Kidney (tissue), 14 donors: ENCODE measurements around the gene KRTAP5-6. TPM values are rescaled to one million over a fixed set of nuclear protein-coding genes. Genes with fewer than 3 reads are reported as not detected.
A peak's percentile ranks its signal among the peaks of the same experiment; 100 is the strongest.

Experiments
- DNase-seq, 5 donors: peaks; one replicate each; pipeline ENCODE4 v3.0.0-alpha.2; 2013 to 2020
- FAIRE-seq: peaks from 2 replicates; lab custom pipeline; 2012; peaks lifted over from hg19 to GRCh38; lab: Jason Lieb, UNC
- H3K27ac ChIP-seq, 2 donors: one replicate each; pipeline ENCODE4 v1.7.0; 2013; ENCODE audit warnings: low read depth in 2 of 2, low read length in 2 of 2, inconsistent platforms in 1 of 2
- H3K27me3 ChIP-seq: one replicate; pipeline ENCODE4 v1.7.1; 2013; ENCODE audit warnings: low read length, inconsistent platforms; ENCODE audit not compliant: control insufficient read depth, insufficient read depth
- H3K36me3 ChIP-seq, 3 donors: one replicate each; pipeline versions ENCODE4 v1.7.0 to v1.7.1; 2013; ENCODE audit warnings: low read length in 3 of 3, control low read depth in 1 of 3, inconsistent platforms in 1 of 3; ENCODE audit not compliant: insufficient read depth in 3 of 3, control insufficient read depth in 2 of 3
- H3K4me1 ChIP-seq, 3 donors: one replicate each; pipeline versions ENCODE4 v1.7.0 to v1.7.1; 2013; ENCODE audit warnings: low read length in 3 of 3, inconsistent platforms in 1 of 3, low read depth in 1 of 3; ENCODE audit not compliant: control insufficient read depth in 2 of 3, insufficient read depth in 2 of 3
- H3K4me3 ChIP-seq, 3 donors: one replicate each; pipeline versions ENCODE4 v1.7.0 to v1.8.1; 2013; ENCODE audit warnings: low read length in 3 of 3, control low read depth in 1 of 3, inconsistent platforms in 1 of 3
- H3K9ac ChIP-seq, 3 donors: one replicate each; pipeline versions ENCODE4 v1.7.0 to v1.7.1; 2013; ENCODE audit warnings: low read length in 3 of 3, control low read depth in 1 of 3, inconsistent platforms in 1 of 3
- H3K9me3 ChIP-seq, 3 donors: one replicate each; pipeline versions ENCODE4 v1.7.0 to v1.7.1; 2013; ENCODE audit warnings: low read length in 3 of 3, control low read depth in 1 of 3, inconsistent platforms in 1 of 3; ENCODE audit not compliant: control insufficient read depth in 2 of 3, insufficient read depth in 1 of 3
- intact Hi-C: fragments of 100-400 bp; cut with DNase I; formaldehyde crosslinking; loops from one replicate; pipeline ENCODE4 v1.11.1; 2022
- polyA plus RNA-seq: library from polyadenylated mRNA; stranded (reverse); fragments of 350-450 nt; fragmentation: Illumina TruSeq; extraction: RNeasy Lipid Tissue Mini Kit (QIAGEN cat#74804); gene quantifications from one replicate; pipeline ENCODE4 v1.2.3, GENCODE V29; 2014; ENCODE audit warnings: low read depth, low replicate concordance; ENCODE audit not compliant: insufficient read depth
- total RNA-seq: library from RNA; stranded (reverse); fragmentation: NEBNext Ultra II Directional; extraction: Animal tissue kit (Norgen Biotek cat#: 25700); gene quantifications from one replicate; pipeline ENCODE4 v1.2.1, GENCODE V29; 2021
- TF ChIP-seq, protein P1 (sequence below): IDR thresholded peaks from 3 replicates; pipeline ENCODE4 v1.5.1; 2012; ENCODE audit warnings: mild to moderate bottlenecking, moderate library complexity, borderline replicate concordance; ENCODE audit not compliant: insufficient read depth; ENCODE audit errors: extremely low read depth
- donor health status: control.
- donor health status: control.
- donor health status: control.
- donor health status: control.
- donor health status: control.
- donor health status: DM: yes; HTN: yes; CAD: no.
- donor health status: Normal renal cell carcinoma (clear cell type).

The KRTAP5-6 gene
- total and polyA plus RNA-seq, 2 donors from 2014 or later = not detected

DNA sequence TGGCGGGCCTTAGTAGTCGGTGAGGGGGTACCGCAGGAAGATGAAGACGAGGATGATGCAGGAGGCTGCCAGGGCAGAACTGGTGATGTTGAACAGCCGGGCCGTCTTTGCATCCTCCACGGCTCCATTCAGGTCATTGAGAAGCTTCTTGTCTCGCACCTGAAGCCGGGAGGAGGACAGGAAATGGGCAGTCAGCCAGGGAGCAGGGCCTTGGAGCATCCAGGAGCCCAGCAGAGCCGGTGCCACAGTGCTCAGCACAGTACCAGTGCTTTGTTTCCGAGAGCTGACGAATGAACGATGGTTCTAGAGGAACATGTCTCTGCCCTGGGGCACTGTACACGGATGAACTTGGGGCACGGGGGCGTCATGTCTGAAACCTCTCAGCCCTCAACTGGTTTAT, 38.3 kb downstream of the KRTAP5-6 start:
- Histone ChIP-seq H3K4me3 (no peak overlapping the region), H3K4me1 (no peaks in the 10 kb centered on the region), H3K9ac (no peak overlapping the region), H3K27ac (no peak overlapping the region), H3K27me3 (no peaks in the 10 kb centered on the region), H3K36me3 (no peaks in the 10 kb centered on the region), H3K9me3 (peaks cover 2 to 8% (median 5%) of the 10 kb centered on the region in 3 donors)
- DNase-seq (peak in 1 of 5 donors; percentile 16), FAIRE-seq (no peak)
- TF ChIP-seq, protein P1, sequence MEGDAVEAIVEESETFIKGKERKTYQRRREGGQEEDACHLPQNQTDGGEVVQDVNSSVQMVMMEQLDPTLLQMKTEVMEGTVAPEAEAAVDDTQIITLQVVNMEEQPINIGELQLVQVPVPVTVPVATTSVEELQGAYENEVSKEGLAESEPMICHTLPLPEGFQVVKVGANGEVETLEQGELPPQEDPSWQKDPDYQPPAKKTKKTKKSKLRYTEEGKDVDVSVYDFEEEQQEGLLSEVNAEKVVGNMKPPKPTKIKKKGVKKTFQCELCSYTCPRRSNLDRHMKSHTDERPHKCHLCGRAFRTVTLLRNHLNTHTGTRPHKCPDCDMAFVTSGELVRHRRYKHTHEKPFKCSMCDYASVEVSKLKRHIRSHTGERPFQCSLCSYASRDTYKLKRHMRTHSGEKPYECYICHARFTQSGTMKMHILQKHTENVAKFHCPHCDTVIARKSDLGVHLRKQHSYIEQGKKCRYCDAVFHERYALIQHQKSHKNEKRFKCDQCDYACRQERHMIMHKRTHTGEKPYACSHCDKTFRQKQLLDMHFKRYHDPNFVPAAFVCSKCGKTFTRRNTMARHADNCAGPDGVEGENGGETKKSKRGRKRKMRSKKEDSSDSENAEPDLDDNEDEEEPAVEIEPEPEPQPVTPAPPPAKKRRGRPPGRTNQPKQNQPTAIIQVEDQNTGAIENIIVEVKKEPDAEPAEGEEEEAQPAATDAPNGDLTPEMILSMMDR = no peak
- intact Hi-C loops = no loop called here

DNA sequence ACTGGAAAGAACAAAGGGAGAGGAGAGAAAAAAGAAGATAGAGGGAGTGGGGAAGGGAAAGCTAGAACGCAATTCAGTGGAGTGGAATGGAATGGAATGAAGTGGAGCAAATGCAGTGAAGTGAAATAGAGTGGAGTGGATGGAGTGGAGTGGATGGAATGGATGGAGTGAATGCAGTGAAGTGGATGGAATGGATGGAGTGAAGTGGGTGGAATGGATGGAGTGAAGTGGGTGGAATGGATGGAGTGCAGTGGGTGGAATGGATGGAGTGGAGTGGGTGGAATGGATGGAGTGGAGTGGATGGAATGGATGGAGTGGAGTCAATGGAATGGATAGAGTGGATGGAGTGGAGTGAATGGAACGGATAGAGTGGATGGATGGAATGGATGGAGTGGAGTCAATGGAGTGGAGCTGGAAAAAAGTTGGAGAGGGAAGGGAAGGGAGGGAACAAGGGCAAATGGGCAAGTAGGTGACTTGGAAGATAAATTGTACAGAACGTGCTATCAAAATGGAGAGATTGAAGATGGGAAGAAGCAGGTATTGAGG, 39.5 kb downstream of the KRTAP5-6 start:
- H3K9ac ChIP-seq = no peak overlapping the region
- intact Hi-C loops = no loop called here
- H3K9me3 ChIP-seq = peaks cover 2 to 8% (median 5%) of the 10 kb centered on the region in 3 donors
- H3K27me3 ChIP-seq = no peaks in the 10 kb centered on the region
- FAIRE-seq (no peak), DNase-seq (no peak)
- no peak overlapping the region for H3K27ac ChIP-seq
- no peaks in the 10 kb centered on the region for H3K36me3 ChIP-seq
- no peak overlapping the region for H3K4me3 ChIP-seq
- TF ChIP-seq, protein P1 = no peak
- no peaks in the 10 kb centered on the region for H3K4me1 ChIP-seq

DNA sequence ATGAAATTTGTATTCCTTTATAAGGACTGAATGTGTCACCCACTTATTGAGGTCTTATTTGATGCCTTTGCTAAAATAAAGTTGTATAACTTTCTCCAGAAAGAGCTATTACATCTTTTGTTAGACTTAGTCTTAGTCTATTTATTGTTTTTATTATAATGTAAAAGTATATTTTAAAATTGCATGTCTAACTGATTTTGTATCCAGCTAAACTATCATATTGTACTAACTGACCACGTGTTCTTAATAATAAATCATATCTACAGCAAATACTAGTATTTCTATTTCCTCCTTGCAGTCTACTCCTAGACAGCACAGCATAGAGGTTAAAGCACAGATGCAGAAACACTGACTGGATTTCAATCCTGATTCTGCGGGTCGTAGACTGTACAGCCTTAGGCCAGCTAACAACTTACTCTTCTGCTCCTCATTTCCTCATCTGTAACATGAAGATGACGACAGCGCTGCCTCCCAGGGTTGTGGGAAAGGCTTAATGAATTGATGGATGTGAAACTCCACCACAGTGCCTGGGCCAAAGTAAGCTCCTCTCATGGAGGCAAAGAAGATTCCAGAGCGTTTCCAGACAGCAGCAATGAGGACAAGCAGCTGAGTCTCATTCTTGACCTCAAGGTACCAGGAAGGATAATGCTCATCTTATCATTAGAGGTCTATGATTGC, 40.2 kb downstream of the KRTAP5-6 start:
- no peak overlapping the region for H3K4me3 ChIP-seq
- FAIRE-seq (no peak), DNase-seq (no peak)
- H3K27me3 ChIP-seq = no peaks in the 10 kb centered on the region
- intact Hi-C loops = no loop called here
- H3K27ac ChIP-seq = no peak overlapping the region
- H3K9me3 ChIP-seq = peaks cover 2 to 8% (median 5%) of the 10 kb centered on the region in 3 donors
- TF ChIP-seq, protein P1 = no peak
- no peak overlapping the region for H3K9ac ChIP-seq
- H3K4me1 ChIP-seq = no peaks in the 10 kb centered on the region
- H3K36me3 ChIP-seq = no peaks in the 10 kb centered on the region
